Measurements from ENCODE around the gene FLOT1. TPM values are rescaled to one million over a fixed set of nuclear protein-coding genes. Genes with fewer than 3 reads are reported as not detected.

Gene FLOT1
- total and polyA plus RNA-seq, 9 of the 15 experiments (the other 6 are each of a cell fraction or from before 2014, with no cell fraction given) = 11.7 to 149 (median 118) TPM

- TF ChIP-seq ZBTB26 (CRISPR knock-in tag; IDR thresholded peaks at IDR 0.05) (peak; percentile 44), BHLHE40 (IDR thresholded peaks at IDR 0.05; ENCODE audit: low read length) (no peak), MCM5 (IDR thresholded peaks at IDR 0.05; ENCODE audit: low read depth) (no peak), HMG20B (CRISPR knock-in tag; IDR thresholded peaks at IDR 0.05) (no peak), FOS (IDR thresholded peaks at IDR 0.05; ENCODE audit: extremely low read depth, insufficient read length) (no peak), ZNF253 (CRISPR knock-in tag; conservative IDR thresholded peaks at IDR 0.05) (0 out of 2 replicates have a peak, but pooled peaks have one; percentile 15), PYGO2 (tag; IDR thresholded peaks at IDR 0.05) (no peak), FOXM1 (IDR thresholded peaks at IDR 0.05; ENCODE audit: low read depth) (no peak), FOXM1 (CRISPR knock-in tag; IDR thresholded peaks at IDR 0.05; ENCODE audit: low read depth) (peak; percentile 49; the same call in 1 of the 2 replicates), TEAD2 (tag; IDR thresholded peaks at IDR 0.05) (no peak), KDM4B (IDR thresholded peaks at IDR 0.05; ENCODE audit: borderline replicate concordance in 2 of 2, low read depth in 1 of 2) (no peak; a peak in 1 of 4 replicates), CLOCK (CRISPR knock-in tag; IDR thresholded peaks at IDR 0.05; ENCODE audit: borderline replicate concordance) (no peak), CBFA2T2 (conservative IDR thresholded peaks at IDR 0.05) (no peak), HDAC2 (IDR thresholded peaks at IDR 0.05) (peak; percentile 11), ZNF778 (CRISPR knock-in tag; IDR thresholded peaks at IDR 0.05) (no peak), ZNF696 (CRISPR knock-in tag; conservative IDR thresholded peaks at IDR 0.05) (no peak)
- TF ChIP-seq, protein P1, sequence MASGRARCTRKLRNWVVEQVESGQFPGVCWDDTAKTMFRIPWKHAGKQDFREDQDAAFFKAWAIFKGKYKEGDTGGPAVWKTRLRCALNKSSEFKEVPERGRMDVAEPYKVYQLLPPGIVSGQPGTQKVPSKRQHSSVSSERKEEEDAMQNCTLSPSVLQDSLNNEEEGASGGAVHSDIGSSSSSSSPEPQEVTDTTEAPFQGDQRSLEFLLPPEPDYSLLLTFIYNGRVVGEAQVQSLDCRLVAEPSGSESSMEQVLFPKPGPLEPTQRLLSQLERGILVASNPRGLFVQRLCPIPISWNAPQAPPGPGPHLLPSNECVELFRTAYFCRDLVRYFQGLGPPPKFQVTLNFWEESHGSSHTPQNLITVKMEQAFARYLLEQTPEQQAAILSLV (tag; IDR thresholded peaks at IDR 0.05) = no peak
- TF ChIP-seq, protein P2, sequence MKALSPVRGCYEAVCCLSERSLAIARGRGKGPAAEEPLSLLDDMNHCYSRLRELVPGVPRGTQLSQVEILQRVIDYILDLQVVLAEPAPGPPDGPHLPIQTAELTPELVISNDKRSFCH (CRISPR knock-in tag; IDR thresholded peaks at IDR 0.05) = no peak
- TF ChIP-seq, protein P2 (tag; IDR thresholded peaks at IDR 0.05) = 0 out of 2 replicates have a peak, but pooled peaks have one; percentile 58
- TF ChIP-seq, protein P3, sequence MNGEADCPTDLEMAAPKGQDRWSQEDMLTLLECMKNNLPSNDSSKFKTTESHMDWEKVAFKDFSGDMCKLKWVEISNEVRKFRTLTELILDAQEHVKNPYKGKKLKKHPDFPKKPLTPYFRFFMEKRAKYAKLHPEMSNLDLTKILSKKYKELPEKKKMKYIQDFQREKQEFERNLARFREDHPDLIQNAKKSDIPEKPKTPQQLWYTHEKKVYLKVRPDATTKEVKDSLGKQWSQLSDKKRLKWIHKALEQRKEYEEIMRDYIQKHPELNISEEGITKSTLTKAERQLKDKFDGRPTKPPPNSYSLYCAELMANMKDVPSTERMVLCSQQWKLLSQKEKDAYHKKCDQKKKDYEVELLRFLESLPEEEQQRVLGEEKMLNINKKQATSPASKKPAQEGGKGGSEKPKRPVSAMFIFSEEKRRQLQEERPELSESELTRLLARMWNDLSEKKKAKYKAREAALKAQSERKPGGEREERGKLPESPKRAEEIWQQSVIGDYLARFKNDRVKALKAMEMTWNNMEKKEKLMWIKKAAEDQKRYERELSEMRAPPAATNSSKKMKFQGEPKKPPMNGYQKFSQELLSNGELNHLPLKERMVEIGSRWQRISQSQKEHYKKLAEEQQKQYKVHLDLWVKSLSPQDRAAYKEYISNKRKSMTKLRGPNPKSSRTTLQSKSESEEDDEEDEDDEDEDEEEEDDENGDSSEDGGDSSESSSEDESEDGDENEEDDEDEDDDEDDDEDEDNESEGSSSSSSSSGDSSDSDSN (IDR thresholded peaks at IDR 0.05; ENCODE audit: borderline replicate concordance in 1 of 2, low read depth in 2 of 2, low read length in 2 of 2) = peak; percentile 26 to 73; a peak in 2 of 4 replicates
Measured at GRCh38 chr6:30742316-30743098, at the start of gene FLOT1 (continued).
